ENCODE measurements around the gene CDH13.

DNA sequence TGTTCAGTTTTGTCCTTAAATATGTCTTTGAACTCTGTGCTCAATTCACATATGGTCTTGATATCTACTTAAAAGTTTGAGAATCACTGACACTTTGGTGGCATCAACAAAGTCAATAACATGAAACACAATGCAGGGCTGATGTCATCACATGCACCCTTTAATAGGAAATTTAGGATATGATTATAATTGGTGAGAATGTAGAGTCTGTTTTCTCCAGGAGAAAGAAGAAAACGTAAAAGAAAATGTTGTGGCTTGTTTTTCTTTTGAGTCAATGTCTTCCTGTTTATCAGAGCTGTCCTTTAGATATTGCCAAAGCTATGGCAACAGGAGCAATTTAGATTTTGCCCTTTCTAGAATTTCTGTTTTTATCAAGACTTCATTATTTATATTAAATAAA lies 396.9 kb downstream of the CDH13 start:
- no peak for TF ChIP-seq EZH2phosphoT487 (IDR thresholded peaks at IDR 0.05; ENCODE audit: low read length)
- TF ChIP-seq, protein P1, sequence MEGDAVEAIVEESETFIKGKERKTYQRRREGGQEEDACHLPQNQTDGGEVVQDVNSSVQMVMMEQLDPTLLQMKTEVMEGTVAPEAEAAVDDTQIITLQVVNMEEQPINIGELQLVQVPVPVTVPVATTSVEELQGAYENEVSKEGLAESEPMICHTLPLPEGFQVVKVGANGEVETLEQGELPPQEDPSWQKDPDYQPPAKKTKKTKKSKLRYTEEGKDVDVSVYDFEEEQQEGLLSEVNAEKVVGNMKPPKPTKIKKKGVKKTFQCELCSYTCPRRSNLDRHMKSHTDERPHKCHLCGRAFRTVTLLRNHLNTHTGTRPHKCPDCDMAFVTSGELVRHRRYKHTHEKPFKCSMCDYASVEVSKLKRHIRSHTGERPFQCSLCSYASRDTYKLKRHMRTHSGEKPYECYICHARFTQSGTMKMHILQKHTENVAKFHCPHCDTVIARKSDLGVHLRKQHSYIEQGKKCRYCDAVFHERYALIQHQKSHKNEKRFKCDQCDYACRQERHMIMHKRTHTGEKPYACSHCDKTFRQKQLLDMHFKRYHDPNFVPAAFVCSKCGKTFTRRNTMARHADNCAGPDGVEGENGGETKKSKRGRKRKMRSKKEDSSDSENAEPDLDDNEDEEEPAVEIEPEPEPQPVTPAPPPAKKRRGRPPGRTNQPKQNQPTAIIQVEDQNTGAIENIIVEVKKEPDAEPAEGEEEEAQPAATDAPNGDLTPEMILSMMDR (IDR thresholded peaks at IDR 0.05; ENCODE audit: low read length) = no peak
